C4-2B (cell line): ENCODE data around the gene ZNF747.
"Not testable (repeated sequence)": the region's sequence is repeated elsewhere in the genome, so short reads cannot be mapped to it uniquely, and the experiment has no call there.

Experiments
- CTCF ChIP-seq: fragments of 450-650 bp; conservative IDR thresholded peaks from 2 replicates; pipeline ENCODE4 v1.5.1; 2017; ENCODE audit warnings: mild to moderate bottlenecking
- ZFX ChIP-seq: fragments of 450-650 bp; IDR thresholded peaks from 2 replicates; pipeline ENCODE4 v1.6.1; 2017

- not testable (repeated sequence) for TF ChIP-seq CTCF, ZFX
These were observed 6.3 kb upstream of the ZNF747 start for GRCh38 chr16:30540916-30541464.
